ENCODE data around the gene SMURF2.

GRCh38 chr17:64499805-64500486 is 162.2 kb downstream of the SMURF2 start:
- no peak for TF ChIP-seq RAD21 (IDR thresholded peaks at IDR 0.05; ENCODE audit: low read depth)
- TF ChIP-seq EP300 (IDR thresholded peaks at IDR 0.05; ENCODE audit: borderline replicate concordance): no peak
- TF ChIP-seq CEBPB (IDR thresholded peaks at IDR 0.05): no peak
- TF ChIP-seq NFIC (IDR thresholded peaks at IDR 0.05): no peak
- no peak for TF ChIP-seq REST (IDR thresholded peaks at IDR 0.05; ENCODE audit: low read depth)
- no peak for TF ChIP-seq YY1 (IDR thresholded peaks at IDR 0.05; ENCODE audit: low read depth)
- TF ChIP-seq CREB1 (IDR thresholded peaks at IDR 0.05; ENCODE audit: low read depth): no peak
- TF ChIP-seq TAF1 (IDR thresholded peaks at IDR 0.05; ENCODE audit: low read depth): no peak
- TF ChIP-seq EGR1 (IDR thresholded peaks at IDR 0.05): no peak
